ENCODE results near the gene CTSF. TPM values are rescaled to one million over a fixed set of nuclear protein-coding genes. Genes with fewer than 3 reads are reported as not detected.
"Not testable (repeated sequence)": the region's sequence is repeated elsewhere in the genome, so short reads cannot be mapped to it uniquely, and the experiment has no call there.

The CTSF gene
- total and polyA plus RNA-seq, 2 donors (not counting 1 experiment from before 2014, with no cell fraction given) = 17.1 to 26.6 TPM

GRCh38 chr11:66542362-66542761 lies 26.0 kb downstream of the CTSF start:
- Histone ChIP-seq H3K27me3 (ENCODE audit: control insufficient read depth, insufficient read depth, low read length) (peaks cover 3% of the 10 kb centered on the region), H3K9me3 (ENCODE audit: control insufficient read depth, insufficient read depth, low read depth, low read length) (no peaks in the 10 kb centered on the region), H3K79me2 (ENCODE audit: control insufficient read depth, insufficient read depth, low read length) (no peaks in the 10 kb centered on the region), H3K4me3 (replicated peaks in 1 of 4; ENCODE audit: control extremely low read depth in 1 of 4, insufficient read depth in 1 of 4, low read depth in 3 of 4, low read length in 4 of 4) (no peak overlapping the region), H3K4me1 (ENCODE audit: control insufficient read depth, extremely low read depth, insufficient read depth, low read length) (peaks cover 8% of the 10 kb centered on the region), H3K4me2 (ENCODE audit: extremely low read depth, insufficient read depth, low read length) (no peak overlapping the region), H2AFZ (ENCODE audit: low read length) (no peak overlapping the region), H4K20me1 (ENCODE audit: control insufficient read depth, extremely low read depth, insufficient read depth, low read length) (no peaks in the 10 kb centered on the region), H3K9ac (ENCODE audit: insufficient read depth, low read length) (no peak overlapping the region), H3K27ac (ENCODE audit: insufficient read depth, low read length) (no peak overlapping the region), H3K36me3 (ENCODE audit: control insufficient read depth, insufficient read depth, low read length) (peaks cover 4% of the 10 kb centered on the region)
- no peak for TF ChIP-seq CTCF (conservative IDR thresholded peaks at IDR 0.05 in 1 of 2, IDR thresholded peaks at IDR 0.05 in 1 of 2; ENCODE audit: low read depth in 1 of 2, low read length in 2 of 2)
- no peak for TF ChIP-seq EZH2 (IDR thresholded peaks at IDR 0.05; ENCODE audit: low read length, missing control alignments)
- peak; percentile 33 to 54 for DNase-seq (ENCODE audit: low read depth in 2 of 2)

- H2AFZ ChIP-seq (ENCODE audit: low read length) = no peak overlapping the region
- H3K9ac ChIP-seq (ENCODE audit: insufficient read depth, low read length) = no peak overlapping the region
- H3K4me2 ChIP-seq (ENCODE audit: extremely low read depth, insufficient read depth, low read length) = no peak overlapping the region
- H3K36me3 ChIP-seq (ENCODE audit: control insufficient read depth, insufficient read depth, low read length) = peaks cover 4% of the 10 kb centered on the region
- TF ChIP-seq EZH2 (IDR thresholded peaks at IDR 0.05; ENCODE audit: low read length, missing control alignments) (no peak), CTCF (conservative IDR thresholded peaks at IDR 0.05 in 1 of 2, IDR thresholded peaks at IDR 0.05 in 1 of 2; ENCODE audit: low read depth in 1 of 2, low read length in 2 of 2) (no peak)
- H3K4me1 ChIP-seq (ENCODE audit: control insufficient read depth, extremely low read depth, insufficient read depth, low read length) = peaks cover 8% of the 10 kb centered on the region
- no peaks in the 10 kb centered on the region for H3K9me3 ChIP-seq (ENCODE audit: control insufficient read depth, insufficient read depth, low read depth, low read length)
- H3K27ac ChIP-seq (ENCODE audit: insufficient read depth, low read length) = no peak overlapping the region
- no peaks in the 10 kb centered on the region for H3K79me2 ChIP-seq (ENCODE audit: control insufficient read depth, insufficient read depth, low read length)
- no peak overlapping the region for H3K4me3 ChIP-seq (replicated peaks in 1 of 4; ENCODE audit: control extremely low read depth in 1 of 4, insufficient read depth in 1 of 4, low read depth in 3 of 4, low read length in 4 of 4)
- DNase-seq (ENCODE audit: low read depth in 2 of 2) = no peak
- H4K20me1 ChIP-seq (ENCODE audit: control insufficient read depth, extremely low read depth, insufficient read depth, low read length) = no peaks in the 10 kb centered on the region
- H3K27me3 ChIP-seq (ENCODE audit: control insufficient read depth, insufficient read depth, low read length) = no peaks in the 10 kb centered on the region
These were observed 26.5 kb downstream of the CTSF start for GRCh38 chr11:66541892-66542291.

- H4K20me1 ChIP-seq (ENCODE audit: control insufficient read depth, extremely low read depth, insufficient read depth, low read length); H3K79me2 ChIP-seq (ENCODE audit: control insufficient read depth, insufficient read depth, low read length); H3K4me2 ChIP-seq (ENCODE audit: extremely low read depth, insufficient read depth, low read length); DNase-seq (ENCODE audit: low read depth in 2 of 2); H3K9ac ChIP-seq (ENCODE audit: insufficient read depth, low read length); H3K36me3 ChIP-seq (ENCODE audit: control insufficient read depth, insufficient read depth, low read length); H3K4me1 ChIP-seq (ENCODE audit: control insufficient read depth, extremely low read depth, insufficient read depth, low read length); H3K4me3 ChIP-seq (replicated peaks in 1 of 4; ENCODE audit: control extremely low read depth in 1 of 4, insufficient read depth in 1 of 4, low read depth in 3 of 4, low read length in 4 of 4); H3K27me3 ChIP-seq (ENCODE audit: control insufficient read depth, insufficient read depth, low read length); H2AFZ ChIP-seq (ENCODE audit: low read length); H3K9me3 ChIP-seq (ENCODE audit: control insufficient read depth, insufficient read depth, low read depth, low read length); H3K27ac ChIP-seq (ENCODE audit: insufficient read depth, low read length): not testable (repeated sequence)
These were observed 27.8 kb downstream of the CTSF start for GRCh38 chr11:66540598-66540997.

All from fibroblast of lung (primary cell).